ENCODE data around the gene GSG1L.

DNA sequence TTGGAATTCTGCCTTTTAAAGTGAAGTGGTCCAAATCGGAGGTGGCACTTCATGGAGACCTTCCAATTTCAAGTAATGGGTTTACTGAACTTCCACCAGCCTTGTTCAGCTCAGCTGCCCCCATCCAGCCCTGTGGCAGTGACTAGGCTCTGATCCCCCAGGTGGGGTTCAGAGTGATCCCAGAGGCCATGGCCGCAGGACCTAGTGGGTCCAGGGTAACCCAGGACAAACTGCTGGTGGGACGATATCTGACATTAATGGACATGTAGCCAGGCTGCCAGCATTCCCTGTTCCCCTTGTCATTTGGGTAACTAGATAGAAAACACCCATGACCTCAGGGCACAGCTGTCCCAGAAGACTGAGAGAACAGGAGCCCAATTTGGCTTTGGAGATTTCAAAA, 209.9 kb downstream of the GSG1L start:
- TF ChIP-seq CTCF (IDR thresholded peaks at IDR 0.05; ENCODE audit: low read depth, low read length): no peak
- TF ChIP-seq, protein P1, sequence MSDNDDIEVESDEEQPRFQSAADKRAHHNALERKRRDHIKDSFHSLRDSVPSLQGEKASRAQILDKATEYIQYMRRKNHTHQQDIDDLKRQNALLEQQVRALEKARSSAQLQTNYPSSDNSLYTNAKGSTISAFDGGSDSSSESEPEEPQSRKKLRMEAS (IDR thresholded peaks at IDR 0.05; ENCODE audit: low read depth, low read length): no peak
- TF ChIP-seq POLR2A (IDR thresholded peaks at IDR 0.05; ENCODE audit: extremely low read depth, insufficient read length): no peak
- TF ChIP-seq MYC (IDR thresholded peaks at IDR 0.05; ENCODE audit: low read depth, low read length): no peak

Measured in NB4 (cell line).